Vagina (tissue), 2 donors: Measurements from ENCODE around the gene RGL3.

Experiments
- CTCF ChIP-seq, 3 experiments: fragments of 450-650 bp in 2 of 3; fragments of 200-600 bp in 1 of 3; sonication (generic) in 1 of 3; IDR thresholded peaks; one replicate each; pipeline ENCODE4 v1.5.1; 2017 to 2019; ENCODE audit warnings: antibody characterized with exemption in 3 of 3, mild to moderate bottlenecking in 2 of 3, moderate library complexity in 2 of 3
- POLR2A ChIP-seq, 2 donors: fragments of 450-650 bp; IDR thresholded peaks; one replicate each; pipeline ENCODE4 v1.6.1; 2017; ENCODE audit warnings: antibody characterized with exemption in 2 of 2, mild to moderate bottlenecking in 2 of 2, moderate library complexity in 2 of 2

DNA sequence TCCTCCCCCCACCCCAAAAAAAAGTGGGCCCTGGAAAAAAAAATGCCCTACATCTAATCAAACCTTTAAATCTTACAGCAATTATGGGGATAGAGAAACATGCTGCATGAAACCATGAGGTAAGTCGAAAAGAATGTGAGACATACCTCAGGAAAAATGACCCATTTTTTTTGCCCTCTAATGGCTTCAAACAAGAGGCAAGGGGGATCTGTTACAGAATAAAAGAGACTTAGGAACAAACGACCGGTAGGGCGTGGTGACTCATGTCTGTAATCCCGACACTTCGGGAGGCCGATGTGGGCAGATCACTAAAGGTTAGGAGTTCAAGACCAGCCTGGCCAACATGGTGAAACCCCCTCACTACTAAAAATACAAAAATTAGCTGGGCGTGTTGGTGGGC, 8.4 kb downstream of the RGL3 start:
- no peak for TF ChIP-seq CTCF (IDR thresholded peaks at IDR 0.05)
- TF ChIP-seq POLR2A (IDR thresholded peaks at IDR 0.05) = no peak
